K562 (cell line): ENCODE data around the gene TMED8.

ENCODE experiments used
- CEBPZ ChIP-seq: fragments of 150-350 bp; IDR thresholded peaks from 2 replicates; pipeline ENCODE4 v1.6.1; 2014; ENCODE audit warnings: low read depth, mild to moderate bottlenecking, low read length, borderline replicate concordance
- GATA2 ChIP-seq: sonication (generic); formaldehyde crosslinking; IDR thresholded peaks from 2 replicates; pipeline ENCODE4 v1.4.0; 2020; ENCODE audit warnings: mild to moderate bottlenecking, missing genetic modification reagents
- POLR2A ChIP-seq: fragments of 450-650 bp; conservative IDR thresholded peaks from 2 replicates; pipeline ENCODE4 v1.6.1; 2016

GRCh38 chr14:77335576-77335975, 41.3 kb downstream of the TMED8 start:
- no peak for TF ChIP-seq POLR2A
- TF ChIP-seq GATA2 (CRISPR knock-in tag): no peak
- TF ChIP-seq CEBPZ: no peak
